ENCODE data around the gene PNLIPRP3.

DNA sequence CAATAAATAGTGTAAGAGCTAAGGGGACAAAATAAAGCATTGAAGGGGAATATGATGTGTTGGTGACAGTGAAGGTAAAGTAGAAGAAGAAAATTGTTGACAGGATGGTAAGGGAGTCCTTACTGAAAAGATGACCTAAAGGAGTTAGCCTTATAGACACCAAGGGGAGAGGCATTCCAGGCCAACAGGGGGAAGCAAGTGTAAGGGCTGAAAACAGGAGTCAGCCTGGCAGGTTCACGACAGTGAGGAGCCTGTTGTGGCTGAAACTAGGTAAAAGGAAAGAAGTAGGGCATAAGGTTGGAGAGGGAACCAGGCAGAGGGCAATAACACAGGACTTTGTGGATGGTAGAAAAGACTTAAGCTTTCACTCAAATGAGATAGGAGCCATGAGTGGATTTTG is 34.0 kb downstream of the PNLIPRP3 start:
- TF ChIP-seq ZBTB21 (CRISPR knock-in tag; IDR thresholded peaks at IDR 0.05; ENCODE audit: borderline replicate concordance): no peak
- no peak for TF ChIP-seq CTCF (IDR thresholded peaks at IDR 0.05)
- no peak for TF ChIP-seq NR1H2 (CRISPR knock-in tag; IDR thresholded peaks at IDR 0.05)
- no peak for TF ChIP-seq FOXK1 (CRISPR knock-in tag; IDR thresholded peaks at IDR 0.05)
- TF ChIP-seq FOXP1 (CRISPR knock-in tag; IDR thresholded peaks at IDR 0.05; ENCODE audit: borderline replicate concordance): no peak
- no peak for TF ChIP-seq SMAD4 (CRISPR knock-in tag; IDR thresholded peaks at IDR 0.05)
- TF ChIP-seq ZNF121 (CRISPR knock-in tag; IDR thresholded peaks at IDR 0.05): no peak
- no peak for TF ChIP-seq CREB1 (CRISPR knock-in tag; IDR thresholded peaks at IDR 0.05)

Measured in WTC11 (cell line).